HG03103 (cell line): ENCODE results near the gene ETNK1.

ENCODE experiments used
- ATAC-seq: cut with Tn5 transposase; IDR thresholded peaks from one replicate; pipeline ENCODE4 v1.9.1; 2021; ENCODE audit warnings: low read depth; ENCODE audit not compliant: unreplicated experiment

ETNK1 gene

GRCh38 chr12:22631863-22632463 lies 7.0 kb downstream of the ETNK1 start:
- ATAC-seq, result no peak

- ATAC-seq, result no peak
These were observed 9.9 kb downstream of the ETNK1 start for GRCh38 chr12:22634883-22635282.

GRCh38 chr12:22635812-22636211 lies 10.8 kb downstream of the ETNK1 start:
- no peak for ATAC-seq

- no peak for ATAC-seq
These were observed 15.9 kb downstream of the ETNK1 start for GRCh38 chr12:22640851-22641250.

DNA sequence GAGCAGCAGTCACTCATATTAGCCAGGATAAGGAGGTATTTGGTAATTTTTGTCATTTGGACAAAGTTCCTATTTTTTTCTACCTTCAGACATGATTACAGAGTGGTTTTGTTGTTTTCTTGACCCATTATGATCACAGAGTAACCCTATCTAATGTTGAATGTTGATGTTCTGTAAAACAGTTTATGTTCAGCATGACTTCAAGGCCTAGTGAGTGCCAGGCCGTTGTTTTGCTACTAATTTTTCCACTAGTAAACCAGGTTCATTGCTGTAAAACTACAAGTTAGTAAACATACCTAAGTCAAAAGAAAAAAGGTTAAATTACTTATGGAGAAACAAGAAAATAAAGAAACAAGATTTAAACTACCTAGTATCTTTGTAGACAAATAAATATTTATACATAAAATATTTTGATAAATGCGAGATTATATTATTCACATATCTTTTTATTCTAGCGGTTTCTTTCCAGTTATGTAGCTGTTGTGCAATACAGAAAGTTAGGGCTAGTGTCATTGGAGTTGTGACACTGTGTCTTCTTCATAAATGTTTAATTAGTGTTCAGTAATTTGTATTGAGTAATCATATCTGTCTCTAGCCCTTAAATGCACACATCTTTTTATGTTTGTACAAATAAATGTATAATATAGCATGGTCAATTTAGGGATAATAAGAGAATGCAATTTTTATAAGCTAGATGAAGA lies 16.5 kb downstream of the ETNK1 start:
- no peak for ATAC-seq

GRCh38 chr12:22648668-22649067 lies 23.7 kb downstream of the ETNK1 start:
- no peak for ATAC-seq

GRCh38 chr12:22653075-22653474 lies 28.1 kb downstream of the ETNK1 start:
- no peak for ATAC-seq

DNA sequence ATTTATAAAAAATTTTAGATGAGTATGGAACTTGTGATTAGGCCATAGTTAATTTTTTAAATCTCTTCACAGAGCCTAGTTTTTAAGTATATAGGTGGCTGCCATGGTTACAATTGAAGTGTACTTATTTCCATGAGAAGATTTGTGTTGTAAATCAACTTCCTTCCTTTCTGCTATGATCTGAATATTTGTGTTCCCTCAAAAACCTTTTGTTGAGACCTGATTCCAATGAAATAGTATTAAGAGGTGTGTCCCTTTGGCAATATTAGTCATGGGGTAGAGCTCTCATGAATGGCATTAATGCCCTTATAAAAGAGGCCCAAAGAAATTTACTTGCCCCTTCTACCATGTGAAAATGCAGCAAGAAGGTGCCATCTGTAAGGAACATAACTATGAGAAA lies 28.8 kb downstream of the ETNK1 start:
- no peak for ATAC-seq

- no peak for ATAC-seq
These were observed 31.4 kb downstream of the ETNK1 start for GRCh38 chr12:22656376-22656775.

- no peak for ATAC-seq
These were observed 31.9 kb downstream of the ETNK1 start for GRCh38 chr12:22656831-22657230.

GRCh38 chr12:22657538-22657937 lies 32.6 kb downstream of the ETNK1 start:
- no peak for ATAC-seq

DNA sequence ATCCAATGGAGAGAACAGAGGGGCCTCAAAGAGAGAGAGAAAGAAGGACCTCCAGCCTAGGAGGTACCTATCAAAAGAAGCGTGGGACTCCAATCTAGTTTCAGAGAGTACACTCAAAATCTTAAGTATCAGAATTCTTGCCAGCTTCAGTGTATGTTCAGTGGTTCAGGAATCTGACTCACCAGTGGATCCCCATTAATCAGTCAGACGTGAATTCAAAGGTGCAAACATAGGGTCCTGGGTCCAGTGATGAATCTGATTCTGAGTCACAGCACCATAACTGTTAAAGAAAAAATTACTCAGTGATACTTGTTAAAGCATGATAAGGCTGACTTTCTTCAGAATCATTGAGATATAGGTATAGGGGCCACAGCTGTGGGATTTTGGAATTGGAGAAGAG lies 33.2 kb downstream of the ETNK1 start:
- no peak for ATAC-seq

- no peak for ATAC-seq
These were observed 37.4 kb downstream of the ETNK1 start for GRCh38 chr12:22662356-22662755.

DNA sequence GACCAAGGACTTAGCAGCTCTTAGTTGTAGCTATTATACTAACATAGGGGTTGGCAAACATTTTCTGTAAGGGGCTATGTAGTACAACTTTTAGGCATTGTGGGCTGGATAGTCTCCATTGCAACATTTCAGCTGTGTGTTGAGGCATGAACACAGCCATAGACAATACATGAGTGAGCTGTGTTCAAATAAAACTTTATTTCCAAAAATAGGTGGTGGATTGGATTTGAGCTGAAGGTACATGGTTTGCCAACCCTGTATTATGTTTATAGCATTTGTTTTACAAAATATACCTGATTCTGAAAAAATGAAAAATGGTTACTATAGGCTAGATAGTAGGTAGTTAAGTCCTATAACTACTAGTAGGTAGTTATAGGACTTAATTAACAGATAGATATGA lies 40.5 kb downstream of the ETNK1 start:
- ATAC-seq, result no peak

DNA sequence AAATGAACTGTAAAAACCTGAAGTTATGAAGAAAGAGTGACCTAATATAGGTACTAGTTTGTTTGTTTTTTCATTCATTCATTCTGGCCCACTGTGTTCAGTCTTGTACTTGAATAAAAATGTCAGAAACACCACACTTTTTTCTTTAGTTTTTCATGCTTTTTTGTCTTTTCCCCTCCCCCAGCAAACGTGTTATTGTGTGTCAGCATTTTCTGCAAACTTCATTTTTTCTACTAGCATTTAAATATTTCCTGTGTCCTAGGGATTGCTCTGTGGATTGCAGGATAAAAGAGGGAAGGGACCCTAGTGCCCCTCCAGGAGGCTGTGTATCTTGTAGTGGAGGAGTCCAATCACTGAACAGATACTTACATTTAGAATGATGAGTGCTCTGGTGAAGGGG lies 42.2 kb downstream of the ETNK1 start:
- ATAC-seq, result no peak

DNA sequence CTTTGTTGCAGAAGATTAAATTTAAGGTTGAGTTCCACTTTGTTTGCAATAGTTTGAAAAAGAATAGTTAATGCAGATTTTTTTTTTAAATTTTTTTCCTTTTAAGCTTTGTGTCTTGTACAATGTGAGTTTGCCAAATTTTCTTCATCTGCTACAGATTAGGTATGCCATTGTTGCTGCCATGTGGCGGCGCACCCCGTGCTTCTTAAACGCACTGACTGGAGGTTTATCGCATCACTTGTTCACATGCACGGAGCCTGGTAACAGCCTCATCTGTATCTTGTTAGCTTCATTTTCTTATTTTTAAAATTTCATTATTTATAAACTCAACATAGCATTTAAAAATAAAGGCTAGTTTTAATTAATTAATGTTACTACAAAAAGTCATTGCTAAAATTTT lies 43.5 kb downstream of the ETNK1 start:
- no peak for ATAC-seq

- ATAC-seq, result no peak
These were observed 45.8 kb downstream of the ETNK1 start for GRCh38 chr12:22670762-22671161.

DNA sequence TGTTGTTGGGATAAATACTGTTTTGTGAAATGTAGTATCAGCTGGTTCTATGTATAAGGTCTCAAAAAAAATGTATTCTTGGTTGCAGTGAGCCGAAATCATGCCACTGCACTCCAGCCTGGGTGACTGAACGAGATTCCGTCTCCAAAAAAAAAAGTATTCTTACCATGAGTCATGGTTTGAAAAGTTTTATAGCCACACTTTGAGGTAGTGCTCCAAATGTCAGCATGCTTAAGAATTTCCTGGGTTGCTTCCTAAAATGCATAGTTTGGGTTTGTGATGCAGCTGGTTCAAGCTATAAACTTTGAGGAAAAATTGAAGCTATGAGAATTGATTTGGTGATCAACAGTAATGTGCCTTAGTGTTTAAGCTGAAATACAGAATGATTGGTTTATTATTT lies 48.0 kb downstream of the ETNK1 start:
- no peak for ATAC-seq

- ATAC-seq, result no peak
These were observed 53.0 kb downstream of the ETNK1 start for GRCh38 chr12:22677781-22678574.

GRCh38 chr12:22682663-22683062 lies 57.7 kb downstream of the ETNK1 start:
- ATAC-seq, result peak; percentile 51

DNA sequence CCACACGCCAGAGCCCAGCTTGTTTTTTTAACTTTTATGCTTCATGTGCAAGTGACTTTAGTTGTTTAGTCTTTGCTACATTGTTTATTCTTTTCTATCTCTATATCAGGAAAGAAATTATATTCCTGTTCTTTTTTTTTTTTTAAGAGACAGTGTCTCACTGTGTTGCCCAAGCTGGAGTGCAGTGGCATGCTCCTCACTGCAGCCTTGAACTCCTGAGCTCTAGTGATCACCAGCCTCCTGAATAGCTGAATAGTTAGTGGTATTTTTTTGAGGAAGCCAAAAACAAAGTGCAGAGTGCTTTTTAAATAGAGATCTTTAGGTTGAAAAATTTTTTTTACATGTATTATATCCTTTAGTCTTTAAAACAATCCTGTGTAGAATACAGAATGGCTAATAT lies 58.2 kb downstream of the ETNK1 start:
- no peak for ATAC-seq
